Raji (cell line): Measurements from ENCODE around the gene ME1.

Source experiments
- POLR2A ChIP-seq: IDR thresholded peaks from 2 replicates; pipeline ENCODE4 v1.6.1; 2011; ENCODE audit warnings: low read depth, low read length, control low read depth; ENCODE audit not compliant: insufficient read depth

The ME1 gene

GRCh38 chr6:83307849-83308248, 123.0 kb downstream of the ME1 start:
- TF ChIP-seq POLR2A = no peak

- TF ChIP-seq POLR2A = no peak
Measured at GRCh38 chr6:83303426-83303825, 127.4 kb downstream of the ME1 start.

GRCh38 chr6:83294676-83295075, 136.2 kb downstream of the ME1 start:
- no peak for TF ChIP-seq POLR2A

GRCh38 chr6:83292900-83293843, 137.7 kb downstream of the ME1 start:
- TF ChIP-seq POLR2A = no peak

- TF ChIP-seq POLR2A = no peak
Measured at GRCh38 chr6:83285917-83286316, 144.9 kb downstream of the ME1 start.

GRCh38 chr6:83273596-83273995, 157.3 kb downstream of the ME1 start:
- TF ChIP-seq POLR2A = no peak

GRCh38 chr6:83270971-83271719, 159.7 kb downstream of the ME1 start:
- TF ChIP-seq POLR2A = no peak

GRCh38 chr6:83265384-83265783, 165.5 kb downstream of the ME1 start:
- TF ChIP-seq POLR2A = no peak

GRCh38 chr6:83260577-83260976, 170.3 kb downstream of the ME1 start:
- no peak for TF ChIP-seq POLR2A

GRCh38 chr6:83258517-83258916, 172.3 kb downstream of the ME1 start:
- TF ChIP-seq POLR2A = no peak

- TF ChIP-seq POLR2A = no peak
Measured at GRCh38 chr6:83257791-83258190, 173.1 kb downstream of the ME1 start.

- no peak for TF ChIP-seq POLR2A
Measured at GRCh38 chr6:83252719-83253118, 178.1 kb downstream of the ME1 start.

GRCh38 chr6:83250235-83250634, 180.6 kb downstream of the ME1 start:
- no peak for TF ChIP-seq POLR2A

- TF ChIP-seq POLR2A = no peak
Measured at GRCh38 chr6:83247471-83247870, 183.4 kb downstream of the ME1 start.

GRCh38 chr6:83231146-83231545, 199.7 kb downstream of the ME1 start:
- no peak for TF ChIP-seq POLR2A

GRCh38 chr6:83226517-83226916, 204.3 kb downstream of the ME1 start:
- no peak for TF ChIP-seq POLR2A
